HL-60 (cell line): ENCODE data around the gene ITGA7.
A peak's percentile ranks its signal among the peaks of the same experiment; 100 is the strongest.

Source experiments
- DNase-seq, 2 experiments: peaks; one replicate each; pipeline ENCODE4 v3.0.0-alpha.2; 2010 to 2020; ENCODE audit warnings: low read depth in 1 of 2, low spot score in 1 of 2
- H3K27ac ChIP-seq: fragments of 250-450 bp; sonication (Bioruptor Pico); replicated peaks from 2 replicates; pipeline ENCODE4 v1.5.1; 2020; ENCODE audit warnings: mild to moderate bottlenecking, moderate library complexity
- H3K27me3 ChIP-seq: fragments of 250-450 bp; sonication (Bioruptor Pico); 2 replicates; pipeline ENCODE4 v1.5.1; 2021; ENCODE audit warnings: mild to moderate bottlenecking, moderate library complexity; ENCODE audit not compliant: insufficient read depth, poor library complexity, severe bottlenecking
- H3K4me3 ChIP-seq: replicated peaks from 2 replicates; pipeline ENCODE4 v1.5.1; 2011; ENCODE audit warnings: mild to moderate bottlenecking, control low read depth, low read length; ENCODE audit not compliant: insufficient read depth
- CTCF ChIP-seq: IDR thresholded peaks from one replicate; pipeline ENCODE4 v1.5.1; 2011; ENCODE audit warnings: low read length, control low read depth, inconsistent platforms; ENCODE audit not compliant: insufficient read depth
- GABPA ChIP-seq: IDR thresholded peaks from 2 replicates; pipeline ENCODE4 v1.6.1; 2012; ENCODE audit warnings: low read depth
- POLR2AphosphoS5 ChIP-seq: IDR thresholded peaks from 2 replicates; pipeline ENCODE4 v1.6.1; 2012; ENCODE audit warnings: low read depth
- REST ChIP-seq: IDR thresholded peaks from 2 replicates; pipeline ENCODE4 v1.6.1; 2012; ENCODE audit warnings: low read depth; ENCODE audit not compliant: insufficient replicate concordance
- SPI1 ChIP-seq: IDR thresholded peaks from 2 replicates; pipeline ENCODE4 v1.6.1; 2012; ENCODE audit warnings: low read depth, mild to moderate bottlenecking, borderline replicate concordance

Gene ITGA7

GRCh38 chr12:55706568-55707218 lies 1.0 kb downstream of the ITGA7 start:
- DNase-seq, result no peak
- no peak overlapping the region for H3K27ac ChIP-seq
- H3K27me3 ChIP-seq, result peaks cover 8% of the 10 kb centered on the region
- TF ChIP-seq CTCF (no peak), REST (no peak), POLR2AphosphoS5 (no peak), SPI1 (no peak), GABPA (no peak)
- peak overlapping the region; percentile 66 for H3K4me3 ChIP-seq

- TF ChIP-seq REST, result no peak
- peak; percentile 3 for TF ChIP-seq CTCF
- no peak for TF ChIP-seq SPI1
- peaks cover 8% of the 10 kb centered on the region for H3K27me3 ChIP-seq
- DNase-seq, result no peak
- no peak overlapping the region for H3K4me3 ChIP-seq
- H3K27ac ChIP-seq, result no peak overlapping the region
These were observed 1.8 kb downstream of the ITGA7 start for GRCh38 chr12:55705782-55706402.

- TF ChIP-seq GABPA (no peak), SPI1 (no peak), CTCF (no peak), POLR2AphosphoS5 (no peak), REST (no peak)
- H3K27ac ChIP-seq, result no peak overlapping the region
- H3K27me3 ChIP-seq, result peaks cover 8% of the 10 kb centered on the region
- no peak overlapping the region for H3K4me3 ChIP-seq
- DNase-seq, result no peak
These were observed 2.6 kb downstream of the ITGA7 start for GRCh38 chr12:55704824-55705718.
